ENCODE data around the gene RPP38. TPM values are rescaled to one million over a fixed set of nuclear protein-coding genes. Genes with fewer than 3 reads are reported as not detected.

Gene RPP38
- total and polyA plus RNA-seq, 2 of the 13 experiments (the other 11 are each of a cell fraction or from before 2014, with no cell fraction given) = 11.7 to 16.4 TPM

DNA sequence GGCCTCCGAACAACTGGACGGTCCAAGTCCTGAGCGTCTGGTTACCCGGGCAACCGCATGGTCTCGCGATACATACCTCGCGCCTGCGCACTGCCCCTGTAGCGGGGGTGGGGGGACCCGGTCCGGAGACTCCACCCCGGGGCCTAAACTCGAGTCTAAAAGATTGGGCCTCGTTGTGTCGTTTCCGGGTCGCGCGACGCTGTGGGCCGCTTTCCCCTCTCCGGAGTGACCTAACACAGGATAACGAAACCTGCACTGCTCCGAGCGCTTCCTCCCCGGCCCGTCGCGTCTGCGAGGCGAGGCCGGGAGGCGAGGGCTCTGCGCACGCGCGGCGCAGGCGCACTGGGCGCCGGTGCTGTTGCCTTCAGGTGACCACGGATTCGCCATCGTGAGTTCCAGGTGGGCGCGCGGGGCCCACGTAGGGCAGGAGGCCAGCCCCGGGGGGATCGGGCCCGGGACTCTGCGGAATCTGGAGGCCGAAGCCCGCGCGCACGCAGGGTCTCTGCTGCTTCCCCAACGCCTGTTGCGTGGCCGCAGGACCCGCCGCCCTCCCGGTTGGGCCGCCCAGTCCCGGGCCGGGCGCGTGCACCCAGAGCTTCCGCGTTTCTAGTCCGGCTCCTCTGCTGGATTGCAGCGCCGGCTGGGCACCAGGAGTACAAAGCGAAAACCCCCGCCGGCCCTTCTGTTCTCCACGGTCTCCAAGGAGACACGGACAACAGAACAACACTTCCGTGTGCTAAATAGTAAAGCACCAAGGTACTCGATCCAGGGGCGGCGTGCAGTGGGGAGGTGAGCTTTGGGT, at the start of gene RPP38 (continued):
- TF ChIP-seq DPF2 (CRISPR knock-in tag; IDR thresholded peaks at IDR 0.05; ENCODE audit: borderline replicate concordance, low read depth) = no peak
- peak; percentile 73; the same call in 1 of the 2 replicates for TF ChIP-seq ZNF564 (CRISPR knock-in tag; IDR thresholded peaks at IDR 0.05)
- TF ChIP-seq NFKBIZ (CRISPR knock-in tag; IDR thresholded peaks at IDR 0.05) = peak; percentile 57; the same call in 1 of the 2 replicates
- peak; percentile 81 for TF ChIP-seq ZNF776 (CRISPR knock-in tag; IDR thresholded peaks at IDR 0.05)
- peak; percentile 55; the same call in 1 of the 2 replicates for TF ChIP-seq HDAC1 (CRISPR knock-in tag; IDR thresholded peaks at IDR 0.05)
- peak; percentile 78 for TF ChIP-seq KMT2B (CRISPR knock-in tag; IDR thresholded peaks at IDR 0.05)
- no peak for TF ChIP-seq HNRNPUL1 (IDR thresholded peaks at IDR 0.05; ENCODE audit: low read depth, low read length)
- TF ChIP-seq MTF1 (CRISPR knock-in tag; IDR thresholded peaks at IDR 0.05) = no peak; the same call in 1 of the 2 replicates
- peak; percentile 98 for TF ChIP-seq PHF8 (CRISPR knock-in tag; IDR thresholded peaks at IDR 0.05)
- TF ChIP-seq RFXAP (CRISPR knock-in tag; IDR thresholded peaks at IDR 0.05; ENCODE audit: borderline replicate concordance) = peak; percentile 70
- 0 out of 2 replicates have a peak, but pooled peaks have one; percentile 37 for TF ChIP-seq TOE1 (CRISPR knock-in tag; IDR thresholded peaks at IDR 0.05)
- TF ChIP-seq, protein P1, sequence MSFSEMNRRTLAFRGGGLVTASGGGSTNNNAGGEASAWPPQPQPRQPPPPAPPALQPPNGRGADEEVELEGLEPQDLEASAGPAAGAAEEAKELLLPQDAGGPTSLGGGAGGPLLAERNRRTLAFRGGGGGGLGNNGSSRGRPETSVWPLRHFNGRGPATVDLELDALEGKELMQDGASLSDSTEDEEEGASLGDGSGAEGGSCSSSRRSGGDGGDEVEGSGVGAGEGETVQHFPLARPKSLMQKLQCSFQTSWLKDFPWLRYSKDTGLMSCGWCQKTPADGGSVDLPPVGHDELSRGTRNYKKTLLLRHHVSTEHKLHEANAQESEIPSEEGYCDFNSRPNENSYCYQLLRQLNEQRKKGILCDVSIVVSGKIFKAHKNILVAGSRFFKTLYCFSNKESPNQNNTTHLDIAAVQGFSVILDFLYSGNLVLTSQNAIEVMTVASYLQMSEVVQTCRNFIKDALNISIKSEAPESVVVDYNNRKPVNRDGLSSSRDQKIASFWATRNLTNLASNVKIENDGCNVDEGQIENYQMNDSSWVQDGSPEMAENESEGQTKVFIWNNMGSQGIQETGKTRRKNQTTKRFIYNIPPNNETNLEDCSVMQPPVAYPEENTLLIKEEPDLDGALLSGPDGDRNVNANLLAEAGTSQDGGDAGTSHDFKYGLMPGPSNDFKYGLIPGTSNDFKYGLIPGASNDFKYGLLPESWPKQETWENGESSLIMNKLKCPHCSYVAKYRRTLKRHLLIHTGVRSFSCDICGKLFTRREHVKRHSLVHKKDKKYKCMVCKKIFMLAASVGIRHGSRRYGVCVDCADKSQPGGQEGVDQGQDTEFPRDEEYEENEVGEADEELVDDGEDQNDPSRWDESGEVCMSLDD (CRISPR knock-in tag; IDR thresholded peaks at IDR 0.05; ENCODE audit: borderline replicate concordance) = peak; percentile 86; the same call in 1 of the 2 replicates
- peak; percentile 15; the same call in 1 of the 2 replicates for TF ChIP-seq RARA (CRISPR knock-in tag; IDR thresholded peaks at IDR 0.05)
- TF ChIP-seq, protein P2, sequence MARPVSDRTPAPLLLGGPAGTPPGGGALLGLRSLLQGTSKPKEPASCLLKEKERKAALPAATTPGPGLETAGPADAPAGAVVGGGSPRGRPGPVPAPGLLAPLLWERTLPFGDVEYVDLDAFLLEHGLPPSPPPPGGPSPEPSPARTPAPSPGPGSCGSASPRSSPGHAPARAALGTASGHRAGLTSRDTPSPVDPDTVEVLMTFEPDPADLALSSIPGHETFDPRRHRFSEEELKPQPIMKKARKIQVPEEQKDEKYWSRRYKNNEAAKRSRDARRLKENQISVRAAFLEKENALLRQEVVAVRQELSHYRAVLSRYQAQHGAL (CRISPR knock-in tag; IDR thresholded peaks at IDR 0.05; ENCODE audit: not compliant biosample characterization) = no peak
- 0 out of 2 replicates have a peak, but pooled peaks have one; percentile 76 for TF ChIP-seq FLYWCH1 (CRISPR knock-in tag; IDR thresholded peaks at IDR 0.05)
- peak; percentile 84; the same call in 1 of the 2 replicates for TF ChIP-seq ZNF136 (CRISPR knock-in tag; IDR thresholded peaks at IDR 0.05; ENCODE audit: low read depth)
- TF ChIP-seq, protein P3, sequence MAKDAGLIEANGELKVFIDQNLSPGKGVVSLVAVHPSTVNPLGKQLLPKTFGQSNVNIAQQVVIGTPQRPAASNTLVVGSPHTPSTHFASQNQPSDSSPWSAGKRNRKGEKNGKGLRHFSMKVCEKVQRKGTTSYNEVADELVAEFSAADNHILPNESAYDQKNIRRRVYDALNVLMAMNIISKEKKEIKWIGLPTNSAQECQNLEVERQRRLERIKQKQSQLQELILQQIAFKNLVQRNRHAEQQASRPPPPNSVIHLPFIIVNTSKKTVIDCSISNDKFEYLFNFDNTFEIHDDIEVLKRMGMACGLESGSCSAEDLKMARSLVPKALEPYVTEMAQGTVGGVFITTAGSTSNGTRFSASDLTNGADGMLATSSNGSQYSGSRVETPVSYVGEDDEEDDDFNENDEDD (CRISPR knock-in tag; IDR thresholded peaks at IDR 0.05; ENCODE audit: borderline replicate concordance) = peak; percentile 55; the same call in 1 of the 2 replicates
- no peak for TF ChIP-seq ZNF24 (IDR thresholded peaks at IDR 0.05)
- TF ChIP-seq, protein P4, sequence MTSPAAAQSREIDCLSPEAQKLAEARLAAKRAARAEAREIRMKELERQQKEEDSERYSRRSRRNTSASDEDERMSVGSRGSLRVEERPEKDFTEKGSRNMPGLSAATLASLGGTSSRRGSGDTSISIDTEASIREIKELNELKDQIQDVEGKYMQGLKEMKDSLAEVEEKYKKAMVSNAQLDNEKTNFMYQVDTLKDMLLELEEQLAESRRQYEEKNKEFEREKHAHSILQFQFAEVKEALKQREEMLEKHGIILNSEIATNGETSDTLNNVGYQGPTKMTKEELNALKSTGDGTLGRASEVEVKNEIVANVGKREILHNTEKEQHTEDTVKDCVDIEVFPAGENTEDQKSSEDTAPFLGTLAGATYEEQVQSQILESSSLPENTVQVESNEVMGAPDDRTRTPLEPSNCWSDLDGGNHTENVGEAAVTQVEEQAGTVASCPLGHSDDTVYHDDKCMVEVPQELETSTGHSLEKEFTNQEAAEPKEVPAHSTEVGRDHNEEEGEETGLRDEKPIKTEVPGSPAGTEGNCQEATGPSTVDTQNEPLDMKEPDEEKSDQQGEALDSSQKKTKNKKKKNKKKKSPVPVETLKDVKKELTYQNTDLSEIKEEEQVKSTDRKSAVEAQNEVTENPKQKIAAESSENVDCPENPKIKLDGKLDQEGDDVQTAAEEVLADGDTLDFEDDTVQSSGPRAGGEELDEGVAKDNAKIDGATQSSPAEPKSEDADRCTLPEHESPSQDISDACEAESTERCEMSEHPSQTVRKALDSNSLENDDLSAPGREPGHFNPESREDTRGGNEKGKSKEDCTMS (CRISPR knock-in tag; conservative IDR thresholded peaks at IDR 0.05) = no peak
- peak; percentile 54; the same call in 1 of the 2 replicates for TF ChIP-seq ZMYM4 (CRISPR knock-in tag; IDR thresholded peaks at IDR 0.05)
- TF ChIP-seq, protein P5, sequence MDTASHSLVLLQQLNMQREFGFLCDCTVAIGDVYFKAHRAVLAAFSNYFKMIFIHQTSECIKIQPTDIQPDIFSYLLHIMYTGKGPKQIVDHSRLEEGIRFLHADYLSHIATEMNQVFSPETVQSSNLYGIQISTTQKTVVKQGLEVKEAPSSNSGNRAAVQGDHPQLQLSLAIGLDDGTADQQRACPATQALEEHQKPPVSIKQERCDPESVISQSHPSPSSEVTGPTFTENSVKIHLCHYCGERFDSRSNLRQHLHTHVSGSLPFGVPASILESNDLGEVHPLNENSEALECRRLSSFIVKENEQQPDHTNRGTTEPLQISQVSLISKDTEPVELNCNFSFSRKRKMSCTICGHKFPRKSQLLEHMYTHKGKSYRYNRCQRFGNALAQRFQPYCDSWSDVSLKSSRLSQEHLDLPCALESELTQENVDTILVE (CRISPR knock-in tag; IDR thresholded peaks at IDR 0.05) = peak; percentile 40; the same call in 1 of the 2 replicates
